ENCODE results near the gene TRIO. TPM values are rescaled to one million over a fixed set of nuclear protein-coding genes. Genes with fewer than 3 reads are reported as not detected.

TRIO gene
- polyA plus RNA-seq, 1 donor (not counting 4 experiments of a cell fraction or from before 2014, with no cell fraction given) = 57.2 TPM

- FAIRE-seq (no peak), DNase-seq (ENCODE audit: low read depth, low spot score) (no peak)
- Histone ChIP-seq H3K9ac (ENCODE audit: control insufficient read depth, extremely low read depth, insufficient read depth, low read length) (no peak overlapping the region), H3K4me2 (ENCODE audit: control insufficient read depth, extremely low read depth, insufficient read depth, low read depth, low read length) (no peak overlapping the region), H2AFZ (ENCODE audit: control insufficient read depth, low read length) (no peak overlapping the region), H3K9me1 (ENCODE audit: control insufficient read depth, extremely low read depth, insufficient read depth, low read length) (no peaks in the 10 kb centered on the region), H3K4me1 (ENCODE audit: control insufficient read depth, extremely low read depth, insufficient read depth, low read length) (no peaks in the 10 kb centered on the region), H3K36me3 (ENCODE audit: control insufficient read depth in 2 of 2, extremely low read depth in 1 of 2, insufficient read depth in 2 of 2, low read length in 2 of 2) (peaks cover 13 to 24% of the 10 kb centered on the region in 2 experiments), H3K27me3 (ENCODE audit: control insufficient read depth, extremely low read depth, insufficient read depth, low read length) (no peaks in the 10 kb centered on the region), H3K9me3 (ENCODE audit: control insufficient read depth, low read depth, low read length) (no peaks in the 10 kb centered on the region), H3K27ac (ENCODE audit: control insufficient read depth, insufficient read depth, low read length) (no peak overlapping the region), H4K20me1 (ENCODE audit: control insufficient read depth, extremely low read depth, insufficient read depth, low read length) (no peaks in the 10 kb centered on the region), H3K4me3 (ENCODE audit: control insufficient read depth in 2 of 3, extremely low read depth in 1 of 3, insufficient read depth in 2 of 3, low read depth in 1 of 3, low read length in 3 of 3) (no peak overlapping the region), H3K79me2 (ENCODE audit: control insufficient read depth, insufficient read depth, low read length) (peaks cover 37% of the 10 kb centered on the region)
- dilution Hi-C loops (cut with MboI; ENCODE audit: extremely low pct_ligation_motif_present, low sequenced_read_pairs) = no loop called here
- TF ChIP-seq CTCF (optimal IDR thresholded peaks at IDR 0.05 in 1 of 3, IDR thresholded peaks at IDR 0.05 in 1 of 3, conservative IDR thresholded peaks at IDR 0.05 in 1 of 3; ENCODE audit: extremely low read depth in 1 of 3, insufficient read depth in 2 of 3, low read length in 3 of 3) = no peak
- TF ChIP-seq EZH2 (IDR thresholded peaks at IDR 0.05; ENCODE audit: low read length) = no peak
Measured at GRCh38 chr5:14319102-14319501, 176.0 kb downstream of the TRIO start.

- Histone ChIP-seq H3K9me3 (ENCODE audit: control insufficient read depth, low read depth, low read length) (no peaks in the 10 kb centered on the region), H3K9ac (ENCODE audit: control insufficient read depth, extremely low read depth, insufficient read depth, low read length) (no peak overlapping the region), H4K20me1 (ENCODE audit: control insufficient read depth, extremely low read depth, insufficient read depth, low read length) (no peaks in the 10 kb centered on the region), H3K79me2 (ENCODE audit: control insufficient read depth, insufficient read depth, low read length) (peaks cover 50% of the 10 kb centered on the region), H3K36me3 (ENCODE audit: control insufficient read depth in 2 of 2, extremely low read depth in 1 of 2, insufficient read depth in 2 of 2, low read length in 2 of 2) (peaks cover 16% of the 10 kb centered on the region in 2 experiments), H2AFZ (ENCODE audit: control insufficient read depth, low read length) (no peak overlapping the region), H3K9me1 (ENCODE audit: control insufficient read depth, extremely low read depth, insufficient read depth, low read length) (no peaks in the 10 kb centered on the region), H3K4me3 (ENCODE audit: control insufficient read depth in 2 of 3, extremely low read depth in 1 of 3, insufficient read depth in 2 of 3, low read depth in 1 of 3, low read length in 3 of 3) (no peak overlapping the region), H3K27ac (ENCODE audit: control insufficient read depth, insufficient read depth, low read length) (no peak overlapping the region), H3K4me2 (ENCODE audit: control insufficient read depth, extremely low read depth, insufficient read depth, low read depth, low read length) (no peak overlapping the region), H3K4me1 (ENCODE audit: control insufficient read depth, extremely low read depth, insufficient read depth, low read length) (no peaks in the 10 kb centered on the region), H3K27me3 (ENCODE audit: control insufficient read depth, extremely low read depth, insufficient read depth, low read length) (no peaks in the 10 kb centered on the region)
- TF ChIP-seq CTCF (optimal IDR thresholded peaks at IDR 0.05 in 1 of 3, IDR thresholded peaks at IDR 0.05 in 1 of 3, conservative IDR thresholded peaks at IDR 0.05 in 1 of 3; ENCODE audit: extremely low read depth in 1 of 3, insufficient read depth in 2 of 3, low read length in 3 of 3) (no peak), EZH2 (IDR thresholded peaks at IDR 0.05; ENCODE audit: low read length) (no peak)
- DNase-seq (ENCODE audit: low read depth, low spot score) (no peak), FAIRE-seq (no peak)
- dilution Hi-C loops (cut with MboI; ENCODE audit: extremely low pct_ligation_motif_present, low sequenced_read_pairs) = no loop called here
Measured at GRCh38 chr5:14321936-14322335, 178.8 kb downstream of the TRIO start.

Measured in keratinocyte (primary cell).